Mucosa of descending colon (tissue), 3 donors: ENCODE measurements around the gene SH3PXD2A. TPM values are rescaled to one million over a fixed set of nuclear protein-coding genes. Genes with fewer than 3 reads are reported as not detected.

Experiments
- ATAC-seq: fragments of 200-7000 bp; cut with Tn5 transposase; one replicate; pipeline ENCODE4 v1.9.1; 2020; ENCODE audit warnings: mild to moderate bottlenecking, moderate library complexity
- DNase-seq, 3 donors: peaks; one replicate each; pipeline ENCODE4 v3.0.0-alpha.2; 2020
- H3K36me3 ChIP-seq: fragments of 200-600 bp; one replicate; pipeline ENCODE4 v1.8.0; 2021; ENCODE audit warnings: low read depth, mild to moderate bottlenecking
- H3K4me1 ChIP-seq: fragments of 200-600 bp; one replicate; pipeline ENCODE4 v1.8.0; 2021; ENCODE audit warnings: low read depth, mild to moderate bottlenecking
- H3K4me3 ChIP-seq: fragments of 200-600 bp; one replicate; pipeline ENCODE4 v1.8.0; 2021; ENCODE audit warnings: mild to moderate bottlenecking
- H3K9me3 ChIP-seq: fragments of 200-600 bp; one replicate; pipeline ENCODE4 v1.8.0; 2021; ENCODE audit warnings: mild to moderate bottlenecking
- intact Hi-C, 2 donors: fragments of 100-400 bp; cut with DNase I in 1 of 2; cut with micrococcal nuclease in 1 of 2; formaldehyde crosslinking; loops; one replicate each; pipeline versions ENCODE4 v1.11.0 to v1.11.1; 2022; cut with DNase I, micrococcal nuclease
- total RNA-seq, 3 donors: library from RNA; stranded (reverse); fragmentation: NEBNext Ultra II Directional in 2 of 3; extraction: Animal tissue kit (Norgen Biotek cat#: 25700) in 2 of 3; gene quantifications; one replicate each; pipeline versions ENCODE4 v1.2.1 to v1.2.4, GENCODE V29; 2021 to 2023
- TF ChIP-seq, protein P1 (sequence below): fragments of 200-600 bp; IDR thresholded peaks from one replicate; pipeline ENCODE4 v1.8.0; 2022; ENCODE audit warnings: antibody characterized with exemption, mild to moderate bottlenecking
- donor health status: DM: no; HTN: no; CAD: no; lungs with moderate emphysema.
- donor health status: DM: no; HTN: no; CAD: no.
- donor health status: DM: no; HTN: yes; CAD: no.

Gene SH3PXD2A
- total RNA-seq, 3 donors from 2014 or later: 46.1 to 91.4 (median 60.6) TPM

GRCh38 chr10:103852189-103852711 lies 3.1 kb downstream of the SH3PXD2A start:
- no peak for ATAC-seq
- H3K4me1 ChIP-seq: peaks cover 42% of the 10 kb centered on the region
- no peak overlapping the region for H3K4me3 ChIP-seq
- TF ChIP-seq, protein P1, sequence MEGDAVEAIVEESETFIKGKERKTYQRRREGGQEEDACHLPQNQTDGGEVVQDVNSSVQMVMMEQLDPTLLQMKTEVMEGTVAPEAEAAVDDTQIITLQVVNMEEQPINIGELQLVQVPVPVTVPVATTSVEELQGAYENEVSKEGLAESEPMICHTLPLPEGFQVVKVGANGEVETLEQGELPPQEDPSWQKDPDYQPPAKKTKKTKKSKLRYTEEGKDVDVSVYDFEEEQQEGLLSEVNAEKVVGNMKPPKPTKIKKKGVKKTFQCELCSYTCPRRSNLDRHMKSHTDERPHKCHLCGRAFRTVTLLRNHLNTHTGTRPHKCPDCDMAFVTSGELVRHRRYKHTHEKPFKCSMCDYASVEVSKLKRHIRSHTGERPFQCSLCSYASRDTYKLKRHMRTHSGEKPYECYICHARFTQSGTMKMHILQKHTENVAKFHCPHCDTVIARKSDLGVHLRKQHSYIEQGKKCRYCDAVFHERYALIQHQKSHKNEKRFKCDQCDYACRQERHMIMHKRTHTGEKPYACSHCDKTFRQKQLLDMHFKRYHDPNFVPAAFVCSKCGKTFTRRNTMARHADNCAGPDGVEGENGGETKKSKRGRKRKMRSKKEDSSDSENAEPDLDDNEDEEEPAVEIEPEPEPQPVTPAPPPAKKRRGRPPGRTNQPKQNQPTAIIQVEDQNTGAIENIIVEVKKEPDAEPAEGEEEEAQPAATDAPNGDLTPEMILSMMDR: no peak
- no peaks in the 10 kb centered on the region for H3K36me3 ChIP-seq
- DNase-seq: no peak
- intact Hi-C loops: no loop called here
- H3K9me3 ChIP-seq: no peaks in the 10 kb centered on the region

GRCh38 chr10:103851261-103851660 lies 4.1 kb downstream of the SH3PXD2A start:
- TF ChIP-seq, protein P1: no peak
- DNase-seq: peak in 1 of 3 donors; percentile 59
- no peak overlapping the region for H3K4me3 ChIP-seq
- intact Hi-C loops: no loop called here
- H3K9me3 ChIP-seq: no peaks in the 10 kb centered on the region
- no peaks in the 10 kb centered on the region for H3K36me3 ChIP-seq
- H3K4me1 ChIP-seq: peaks cover 47% of the 10 kb centered on the region
- peak; percentile 59 for ATAC-seq

GRCh38 chr10:103850572-103850895 lies 4.8 kb downstream of the SH3PXD2A start:
- intact Hi-C loops: no loop called here
- ATAC-seq (peak; percentile 19), DNase-seq (peak in 1 of 3 donors; percentile 53)
- TF ChIP-seq, protein P1: no peak
- H3K9me3 ChIP-seq: no peaks in the 10 kb centered on the region
- peaks cover 55% of the 10 kb centered on the region for H3K4me1 ChIP-seq
- H3K4me3 ChIP-seq: no peak overlapping the region
- no peaks in the 10 kb centered on the region for H3K36me3 ChIP-seq

- no peaks in the 10 kb centered on the region for H3K9me3 ChIP-seq
- intact Hi-C loops: no loop called here
- ATAC-seq (peak; percentile 41), DNase-seq (no peak)
- H3K36me3 ChIP-seq: no peaks in the 10 kb centered on the region
- H3K4me3 ChIP-seq: no peak overlapping the region
- TF ChIP-seq, protein P1: no peak
- peaks cover 57% of the 10 kb centered on the region for H3K4me1 ChIP-seq
Measured at GRCh38 chr10:103849880-103850571, 5.3 kb downstream of the SH3PXD2A start.

GRCh38 chr10:103849212-103849877 lies 6.0 kb downstream of the SH3PXD2A start:
- H3K36me3 ChIP-seq: no peaks in the 10 kb centered on the region

More at GRCh38 chr10:103849212-103849877, 6.0 kb downstream of the SH3PXD2A start:
- H3K4me1 ChIP-seq: peaks cover 63% of the 10 kb centered on the region
- intact Hi-C loops: no loop called here
- DNase-seq (no peak), ATAC-seq (no peak)
- no peak overlapping the region for H3K4me3 ChIP-seq
- TF ChIP-seq, protein P1: no peak
- H3K9me3 ChIP-seq: no peaks in the 10 kb centered on the region
